Fibroblast of skin of scalp (primary cell): ENCODE data around the gene LIN28A.

ENCODE experiments used
- DNase-seq: peaks from one replicate; pipeline ENCODE4 v3.0.0-alpha.2; 2013

Gene LIN28A

GRCh38 chr1:26438041-26438440 is 27.4 kb downstream of the LIN28A start:
- DNase-seq = no peak

GRCh38 chr1:26440259-26440658 is 29.6 kb downstream of the LIN28A start:
- DNase-seq = no peak

GRCh38 chr1:26449868-26450267 is 39.3 kb downstream of the LIN28A start:
- DNase-seq = no peak

- DNase-seq = no peak
These were observed 40.3 kb downstream of the LIN28A start for GRCh38 chr1:26450908-26451307.

GRCh38 chr1:26452459-26453183 is 42.0 kb downstream of the LIN28A start:
- no peak for DNase-seq

GRCh38 chr1:26459148-26459547 is 48.5 kb downstream of the LIN28A start:
- DNase-seq = no peak

- DNase-seq = no peak
These were observed 49.0 kb downstream of the LIN28A start for GRCh38 chr1:26459573-26460031.

GRCh38 chr1:26468911-26469310 is 58.3 kb downstream of the LIN28A start:
- DNase-seq = no peak

GRCh38 chr1:26469558-26469957 is 58.9 kb downstream of the LIN28A start:
- no peak for DNase-seq

- DNase-seq = no peak
These were observed 60.4 kb downstream of the LIN28A start for GRCh38 chr1:26470878-26471497.

GRCh38 chr1:26471498-26472319 is 61.1 kb downstream of the LIN28A start:
- peak; percentile 78 for DNase-seq

- peak; percentile 92 for DNase-seq
These were observed 61.8 kb downstream of the LIN28A start, which contains the start of gene HMGN2 for GRCh38 chr1:26472320-26472900. Gene HMGN2 (plus strand): TSS chr1:26472440. CDS start chr1:26472613, 173 bp downstream.

GRCh38 chr1:26472901-26473845 is 62.6 kb downstream of the LIN28A start:
- DNase-seq = peak; percentile 95

GRCh38 chr1:26474818-26475217 is 64.2 kb downstream of the LIN28A start:
- no peak for DNase-seq

- no peak for DNase-seq
These were observed 65.4 kb downstream of the LIN28A start for GRCh38 chr1:26475989-26476388.

- no peak for DNase-seq
These were observed 66.3 kb downstream of the LIN28A start for GRCh38 chr1:26476958-26477357.

GRCh38 chr1:26477446-26478152 is 67.0 kb downstream of the LIN28A start:
- DNase-seq = no peak

- DNase-seq = no peak
These were observed 67.5 kb downstream of the LIN28A start for GRCh38 chr1:26478159-26478558.

GRCh38 chr1:26478988-26479387 is 68.4 kb downstream of the LIN28A start:
- no peak for DNase-seq
